Measurements from ENCODE around the gene ASRGL1. TPM values are rescaled to one million over a fixed set of nuclear protein-coding genes. Genes with fewer than 3 reads are reported as not detected.
A peak's percentile ranks its signal among the peaks of the same experiment; 100 is the strongest.

ASRGL1 gene
- total RNA-seq, 4 donors from 2014 or later, result 5.8 to 35.9 (median 16.5) TPM

DNA sequence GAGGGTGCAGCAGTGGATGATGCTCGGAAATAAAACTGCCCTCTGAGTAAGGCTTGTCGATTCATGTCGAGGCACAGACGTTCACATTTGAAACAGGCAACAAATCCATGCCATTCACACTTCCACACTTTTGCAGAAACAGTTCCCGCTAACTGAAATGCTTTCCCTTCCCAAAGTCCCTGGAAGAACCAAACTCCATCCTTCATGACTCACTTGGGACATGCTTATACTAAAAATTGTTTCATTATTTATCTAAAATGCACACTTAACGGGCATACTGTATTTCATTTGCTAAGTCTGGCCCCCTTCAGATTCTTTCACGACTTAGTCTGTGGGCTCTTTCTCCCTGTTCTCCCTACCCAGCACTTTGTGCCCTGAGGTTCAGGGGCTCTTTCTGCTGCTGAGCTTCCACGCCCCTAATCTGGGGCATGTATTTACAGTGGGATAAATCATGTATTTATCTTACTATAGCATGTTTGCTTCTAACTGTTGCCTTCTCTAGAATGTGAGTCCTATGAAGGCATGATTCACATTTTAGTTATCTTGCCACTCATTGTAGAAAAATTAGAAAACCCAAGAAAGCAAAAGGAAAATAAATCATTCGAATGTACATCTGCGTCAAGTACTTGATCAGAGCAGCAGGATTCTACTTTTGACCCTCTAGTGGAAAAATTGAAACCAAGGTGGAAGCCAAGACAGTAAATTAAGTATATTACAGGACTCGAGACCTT is 94.1 kb downstream of the ASRGL1 start:
- intact Hi-C loops (cut with DNase I), result no loop called here
- no peaks in the 10 kb centered on the region for H3K27me3 ChIP-seq
- no peak overlapping the region for H3K4me3 ChIP-seq (replicated peaks in 1 of 3)
- H3K27ac ChIP-seq, result no peak overlapping the region
- no peak for DNase-seq
- no peak for TF ChIP-seq POLR2A (IDR thresholded peaks at IDR 0.05)
- TF ChIP-seq, protein P1, sequence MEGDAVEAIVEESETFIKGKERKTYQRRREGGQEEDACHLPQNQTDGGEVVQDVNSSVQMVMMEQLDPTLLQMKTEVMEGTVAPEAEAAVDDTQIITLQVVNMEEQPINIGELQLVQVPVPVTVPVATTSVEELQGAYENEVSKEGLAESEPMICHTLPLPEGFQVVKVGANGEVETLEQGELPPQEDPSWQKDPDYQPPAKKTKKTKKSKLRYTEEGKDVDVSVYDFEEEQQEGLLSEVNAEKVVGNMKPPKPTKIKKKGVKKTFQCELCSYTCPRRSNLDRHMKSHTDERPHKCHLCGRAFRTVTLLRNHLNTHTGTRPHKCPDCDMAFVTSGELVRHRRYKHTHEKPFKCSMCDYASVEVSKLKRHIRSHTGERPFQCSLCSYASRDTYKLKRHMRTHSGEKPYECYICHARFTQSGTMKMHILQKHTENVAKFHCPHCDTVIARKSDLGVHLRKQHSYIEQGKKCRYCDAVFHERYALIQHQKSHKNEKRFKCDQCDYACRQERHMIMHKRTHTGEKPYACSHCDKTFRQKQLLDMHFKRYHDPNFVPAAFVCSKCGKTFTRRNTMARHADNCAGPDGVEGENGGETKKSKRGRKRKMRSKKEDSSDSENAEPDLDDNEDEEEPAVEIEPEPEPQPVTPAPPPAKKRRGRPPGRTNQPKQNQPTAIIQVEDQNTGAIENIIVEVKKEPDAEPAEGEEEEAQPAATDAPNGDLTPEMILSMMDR (IDR thresholded peaks at IDR 0.05), result no peak
- peaks cover 0 to 3% of the 10 kb centered on the region in 2 donors for H3K4me1 ChIP-seq
- no peaks in the 10 kb centered on the region for H3K36me3 ChIP-seq
- 66 to 69% methylated on average over 11 of the region's 11 CpGs for WGBS, 2 donors
- no peaks in the 10 kb centered on the region for H3K9me3 ChIP-seq

DNA sequence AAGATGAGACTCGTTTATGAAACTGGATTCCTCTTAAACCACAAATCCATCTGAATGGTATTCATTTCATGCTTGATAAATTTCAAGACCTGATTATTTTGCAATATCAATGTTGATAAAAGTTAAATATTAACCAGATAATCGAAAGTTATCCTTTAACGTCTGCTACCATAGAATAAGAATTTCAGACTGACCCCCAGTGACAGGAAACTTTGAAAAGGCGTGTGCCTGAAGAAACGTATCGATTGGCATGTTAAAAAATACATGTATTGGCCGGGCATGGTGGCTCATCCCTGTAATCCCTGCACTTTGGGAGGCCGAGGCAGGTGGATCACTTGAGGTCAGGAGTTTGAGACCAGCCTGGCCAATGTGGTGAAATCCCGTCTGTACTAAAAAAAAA is 95.4 kb downstream of the ASRGL1 start:
- Histone ChIP-seq H3K9me3 (no peaks in the 10 kb centered on the region), H3K4me1 (peaks cover 0 to 3% of the 10 kb centered on the region in 2 donors), H3K36me3 (no peaks in the 10 kb centered on the region), H3K4me3 (replicated peaks in 1 of 3) (no peak overlapping the region), H3K27ac (no peak overlapping the region), H3K27me3 (no peaks in the 10 kb centered on the region)
- DNase-seq, result no peak
- 77 to 84% methylated on average over 9 of the region's 9 CpGs for WGBS, 2 donors
- intact Hi-C loops (cut with DNase I), result no loop called here
- no peak for TF ChIP-seq POLR2A (IDR thresholded peaks at IDR 0.05)
- TF ChIP-seq, protein P1 (IDR thresholded peaks at IDR 0.05), result no peak

DNA sequence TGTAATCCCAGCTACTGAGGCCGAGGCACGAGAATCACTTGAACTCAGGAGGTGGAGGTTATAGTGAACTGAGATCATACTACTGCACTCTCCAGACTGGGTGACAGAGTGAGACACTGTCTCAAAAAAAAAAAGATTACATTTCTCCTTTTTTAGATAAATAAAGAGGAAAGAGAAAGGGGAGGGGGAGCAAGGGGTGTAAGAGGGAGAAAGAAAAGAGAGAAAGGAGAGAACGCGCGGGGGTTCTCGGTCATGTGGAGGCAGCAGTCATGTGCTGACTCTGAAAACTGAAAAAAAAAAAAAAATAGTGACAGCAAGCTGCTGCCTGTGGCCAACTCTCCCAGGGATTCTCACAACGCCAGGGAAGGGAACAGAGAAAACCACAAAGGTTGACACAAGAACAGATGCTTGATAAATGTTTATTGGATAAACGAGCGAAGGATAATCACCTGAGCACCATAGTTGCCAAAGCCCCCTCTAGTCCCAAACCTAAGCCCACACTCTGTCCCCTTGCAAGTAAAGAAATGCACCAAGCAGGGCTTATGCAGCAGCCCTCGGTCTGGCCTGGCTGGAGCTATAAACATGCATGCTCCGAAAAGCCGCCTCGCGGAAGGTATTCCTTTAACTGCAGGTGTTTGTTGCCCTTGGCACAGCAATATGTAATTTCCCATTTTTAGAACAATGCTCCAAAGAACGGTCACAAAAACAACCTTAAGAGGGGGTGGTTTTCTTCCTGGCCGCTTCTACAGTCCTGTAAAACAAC is 96.1 kb downstream of the ASRGL1 start:
- H3K4me3 ChIP-seq (replicated peaks in 1 of 3), result no peak overlapping the region
- intact Hi-C loops (cut with DNase I), result no loop called here
- no peak for DNase-seq
- no peak overlapping the region for H3K27ac ChIP-seq
- H3K36me3 ChIP-seq, result no peaks in the 10 kb centered on the region
- no peak for TF ChIP-seq POLR2A (IDR thresholded peaks at IDR 0.05)
- TF ChIP-seq, protein P1 (IDR thresholded peaks at IDR 0.05), result no peak
- H3K9me3 ChIP-seq, result no peaks in the 10 kb centered on the region
- 62 to 69% methylated on average over 16 of the region's 16 CpGs for WGBS, 2 donors
- peaks cover 0 to 3% of the 10 kb centered on the region in 2 donors for H3K4me1 ChIP-seq
- H3K27me3 ChIP-seq, result no peaks in the 10 kb centered on the region

DNA sequence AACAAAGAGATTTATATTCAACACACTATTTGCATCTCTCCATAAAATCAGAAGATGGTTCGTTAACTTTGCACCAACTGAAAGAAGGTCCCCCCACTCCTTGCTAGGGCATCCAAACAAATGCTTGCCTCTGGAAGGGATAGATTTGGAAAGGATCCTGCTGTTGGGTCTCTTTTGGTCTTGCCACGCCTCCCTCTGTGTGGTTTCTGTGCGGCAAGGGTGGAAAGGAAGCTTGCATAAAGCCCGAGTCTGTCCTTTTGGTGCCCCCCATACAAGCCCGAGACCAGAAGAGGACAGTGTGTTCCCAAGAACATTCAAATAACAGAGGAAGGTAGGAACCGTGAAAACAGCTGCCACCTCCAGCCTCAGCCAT is 96.6 kb downstream of the ASRGL1 start:
- TF ChIP-seq POLR2A (IDR thresholded peaks at IDR 0.05), result no peak
- TF ChIP-seq, protein P1 (IDR thresholded peaks at IDR 0.05), result no peak
- Histone ChIP-seq H3K4me1 (peaks cover 0 to 3% of the 10 kb centered on the region in 2 donors), H3K36me3 (no peaks in the 10 kb centered on the region), H3K27me3 (no peaks in the 10 kb centered on the region), H3K4me3 (replicated peaks in 1 of 3) (no peak overlapping the region), H3K9me3 (no peaks in the 10 kb centered on the region), H3K27ac (peak overlapping the region in 2 of 3 donors; percentile 12 to 45)
- 63 to 71% methylated on average over 6 of the region's 6 CpGs for WGBS, 2 donors
- no peak for DNase-seq
- intact Hi-C loops (cut with DNase I), result no loop called here
